CD4-positive, CD25-positive, alpha-beta regulatory T cell (primary cell): ENCODE results near the gene ALDH9A1. TPM values are rescaled to one million over a fixed set of nuclear protein-coding genes. Genes with fewer than 3 reads are reported as not detected.
A peak's percentile ranks its signal among the peaks of the same experiment; 100 is the strongest.

Source experiments
- ATAC-seq, 2 donors: fragments of 150-1000 bp; cut with Tn5 transposase; one replicate each; pipeline ENCODE4 v1.10.0; 2021; ENCODE audit warnings: low read depth in 2 of 2, moderate number of reproducible peaks in 2 of 2, moderate library complexity in 1 of 2
- DNase-seq, 3 donors: peaks; one replicate each; pipeline versions ENCODE4 v3.0.0 to v3.0.0-alpha.2; 2012 to 2022; ENCODE audit warnings: mixed read lengths in 1 of 3
- H3K27ac ChIP-seq: one replicate; pipeline ENCODE4 v1.7.0; 2013; ENCODE audit warnings: mild to moderate bottlenecking, low read length; ENCODE audit not compliant: insufficient read depth, poor library complexity, severe bottlenecking
- H3K27me3 ChIP-seq: one replicate; pipeline ENCODE4 v1.7.0; 2013; ENCODE audit warnings: low read length; ENCODE audit not compliant: control insufficient read depth, insufficient read depth
- H3K36me3 ChIP-seq: one replicate; pipeline ENCODE4 v1.7.0; 2013; ENCODE audit warnings: mild to moderate bottlenecking, low read length, moderate library complexity; ENCODE audit not compliant: control insufficient read depth, insufficient read depth
- H3K4me1 ChIP-seq: 2 replicates; pipeline ENCODE4 v1.7.0; 2013; ENCODE audit warnings: mild to moderate bottlenecking, low read length; ENCODE audit not compliant: insufficient read depth, control insufficient read depth, poor library complexity, severe bottlenecking
- H3K4me3 ChIP-seq: one replicate; pipeline ENCODE4 v1.7.0; 2013; ENCODE audit warnings: low read depth, mild to moderate bottlenecking, low read length, moderate library complexity
- H3K9me3 ChIP-seq, 2 experiments: 1 replicate in 1 of 2; 2 replicates in 1 of 2; pipeline ENCODE4 v1.7.0; 2013; ENCODE audit warnings: low read length in 2 of 2, mild to moderate bottlenecking in 1 of 2, moderate library complexity in 1 of 2; ENCODE audit not compliant: control insufficient read depth in 2 of 2
- H3K27ac Mint-ChIP-seq, 3 donors: one replicate each; pipeline ENCODE4 v1.8.0; 2020 to 2022; ENCODE audit warnings: mild to moderate bottlenecking in 3 of 3, mixed read lengths in 3 of 3, moderate library complexity in 2 of 3
- H3K27me3 Mint-ChIP-seq: one replicate; pipeline ENCODE4 v1.8.0; 2022; ENCODE audit warnings: mild to moderate bottlenecking, mixed read lengths
- H3K36me3 Mint-ChIP-seq: one replicate; pipeline ENCODE4 v1.8.0; 2020; ENCODE audit warnings: mixed read lengths
- H3K4me1 Mint-ChIP-seq, 4 donors: one replicate each; pipeline ENCODE4 v1.8.0; 2020 to 2022; ENCODE audit warnings: mixed read lengths in 4 of 4, mild to moderate bottlenecking in 1 of 4
- H3K4me3 Mint-ChIP-seq, 4 donors: one replicate each; pipeline ENCODE4 v1.8.0; 2020 to 2022; ENCODE audit warnings: mild to moderate bottlenecking in 4 of 4, mixed read lengths in 4 of 4, moderate library complexity in 3 of 4
- H3K9me3 Mint-ChIP-seq, 7 donors: one replicate each; pipeline ENCODE4 v1.8.0; 2020 to 2022; ENCODE audit warnings: mixed read lengths in 7 of 7, mild to moderate bottlenecking in 3 of 7, moderate library complexity in 2 of 7
- polyA plus RNA-seq, 4 donors: library from polyadenylated mRNA; unstranded; fragments of 300-500 nt; fragmentation: Illumina TruSeq; gene quantifications; one replicate each; pipeline ENCODE4 v1.2.3, GENCODE V29; 2021
- total RNA-seq: library from RNA; stranded (reverse); gene quantifications from one replicate; pipeline ENCODE4 v1.2.3, GENCODE V29; 2022

The ALDH9A1 gene
- total and polyA plus RNA-seq, 5 donors from 2014 or later: 32.1 to 124 (median 116) TPM

DNA sequence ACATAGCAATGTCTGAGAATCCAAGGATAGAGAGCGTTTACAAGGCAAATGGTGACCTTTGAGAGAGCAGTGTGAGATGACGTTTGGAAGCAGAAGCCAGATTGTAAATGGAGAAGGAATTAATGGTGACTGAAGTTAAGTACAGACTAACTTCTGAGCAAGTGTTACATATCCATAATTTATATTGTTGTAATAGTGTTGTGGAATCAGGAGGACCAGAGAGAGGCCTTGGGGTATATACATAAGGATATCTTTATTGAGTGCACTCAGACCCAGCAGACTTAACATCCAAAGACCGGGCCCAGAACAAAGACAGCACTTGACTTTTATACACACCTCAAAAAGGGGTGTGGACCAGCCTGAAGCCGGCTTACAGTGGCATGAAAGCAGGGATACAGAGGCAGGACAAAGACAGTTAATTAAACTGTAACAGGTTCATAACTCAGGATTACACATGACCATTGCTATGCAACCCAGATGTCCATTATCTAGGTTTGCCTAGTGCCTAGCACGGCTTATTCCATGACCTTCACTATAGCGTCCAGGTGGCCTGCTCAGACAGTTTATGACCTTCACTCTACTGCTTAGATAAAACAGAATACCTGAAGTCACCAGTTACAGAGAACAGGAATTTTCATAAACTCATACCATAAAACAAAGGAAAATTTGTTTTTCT lies 70.1 kb downstream of the ALDH9A1 start:
- no peaks in the 10 kb centered on the region for H3K36me3 ChIP-seq
- Mint-ChIP-seq H3K9me3 (no peaks in the 10 kb centered on the region), H3K4me3 (peak overlapping the region in 1 of 4 donors; percentile 3), H3K27me3 (peaks cover 33% of the 10 kb centered on the region), H3K36me3 (no peaks in the 10 kb centered on the region), H3K27ac (no peak overlapping the region), H3K4me1 (peaks cover 0 to 9% (median 7%) of the 10 kb centered on the region in 4 donors)
- no peak overlapping the region for H3K27ac ChIP-seq
- no peak for ATAC-seq
- no peak overlapping the region for H3K4me3 ChIP-seq
- peaks cover 26% of the 10 kb centered on the region for H3K4me1 ChIP-seq
- H3K27me3 ChIP-seq: peaks cover 6% of the 10 kb centered on the region
- no peaks in the 10 kb centered on the region for H3K9me3 ChIP-seq
- DNase-seq: no peak

DNA sequence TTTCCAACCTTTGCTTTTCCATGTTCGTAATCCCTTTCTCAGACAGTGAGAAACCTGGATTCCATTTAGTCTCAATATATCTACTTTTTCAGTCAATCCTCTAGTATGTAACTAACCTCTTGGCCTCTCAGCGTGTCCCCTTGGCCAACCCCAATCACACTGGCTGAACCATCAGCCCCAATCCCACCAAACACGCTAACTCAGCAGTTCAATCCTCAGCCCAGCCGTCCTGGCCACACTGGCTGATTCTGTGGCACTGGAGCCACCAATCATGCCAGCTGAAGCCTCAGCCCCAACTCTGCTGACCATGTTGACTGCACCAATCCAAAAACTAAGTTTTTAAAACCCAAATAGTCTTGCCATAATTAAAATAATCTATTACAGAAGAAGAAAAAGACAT lies 73.9 kb downstream of the ALDH9A1 start:
- no peaks in the 10 kb centered on the region for H3K36me3 Mint-ChIP-seq
- peaks cover 0 to 3% (median 0%) of the 10 kb centered on the region in 4 donors for H3K4me1 Mint-ChIP-seq
- Histone ChIP-seq H3K27me3 (peaks cover 24% of the 10 kb centered on the region), H3K27ac (no peak overlapping the region), H3K4me3 (no peak overlapping the region), H3K4me1 (no peaks in the 10 kb centered on the region), H3K9me3 (peaks cover 0 to 2% of the 10 kb centered on the region in 2 experiments), H3K36me3 (no peaks in the 10 kb centered on the region)
- no peak overlapping the region for H3K4me3 Mint-ChIP-seq
- no peak for DNase-seq
- no peak for ATAC-seq
- H3K27me3 Mint-ChIP-seq: peaks cover 62% of the 10 kb centered on the region
- H3K27ac Mint-ChIP-seq: peak overlapping the region in 1 of 3 donors; percentile 84
- H3K9me3 Mint-ChIP-seq: peaks cover 0 to 3% (median 0%) of the 10 kb centered on the region in 7 donors

DNA sequence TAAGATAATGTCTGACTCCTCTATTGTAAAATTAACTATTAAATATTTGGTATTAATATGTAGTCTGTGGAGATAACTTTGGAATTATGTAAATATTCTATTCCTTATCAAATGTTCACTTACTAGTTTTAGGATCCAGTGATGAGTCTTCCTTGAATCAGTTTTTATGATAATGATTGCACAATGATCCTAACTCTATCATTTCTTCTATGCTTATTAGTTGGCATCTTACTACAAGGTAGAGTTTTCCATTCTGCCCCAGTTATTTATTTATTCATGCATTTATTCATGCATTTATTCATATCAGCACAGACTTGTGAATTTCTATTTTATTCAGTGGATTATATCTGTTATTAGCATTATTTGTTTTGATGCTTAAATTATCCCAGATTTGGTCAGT lies 74.7 kb downstream of the ALDH9A1 start:
- DNase-seq (no peak), ATAC-seq (no peak)
- Mint-ChIP-seq H3K36me3 (no peaks in the 10 kb centered on the region), H3K27ac (no peak overlapping the region), H3K4me3 (no peak overlapping the region), H3K9me3 (peaks cover 0 to 3% (median 0%) of the 10 kb centered on the region in 7 donors), H3K27me3 (peaks cover 57% of the 10 kb centered on the region), H3K4me1 (no peaks in the 10 kb centered on the region)
- Histone ChIP-seq H3K27ac (no peak overlapping the region), H3K9me3 (peaks cover 0 to 2% of the 10 kb centered on the region in 2 experiments), H3K27me3 (peaks cover 24% of the 10 kb centered on the region), H3K36me3 (no peaks in the 10 kb centered on the region), H3K4me1 (no peaks in the 10 kb centered on the region), H3K4me3 (no peak overlapping the region)

DNA sequence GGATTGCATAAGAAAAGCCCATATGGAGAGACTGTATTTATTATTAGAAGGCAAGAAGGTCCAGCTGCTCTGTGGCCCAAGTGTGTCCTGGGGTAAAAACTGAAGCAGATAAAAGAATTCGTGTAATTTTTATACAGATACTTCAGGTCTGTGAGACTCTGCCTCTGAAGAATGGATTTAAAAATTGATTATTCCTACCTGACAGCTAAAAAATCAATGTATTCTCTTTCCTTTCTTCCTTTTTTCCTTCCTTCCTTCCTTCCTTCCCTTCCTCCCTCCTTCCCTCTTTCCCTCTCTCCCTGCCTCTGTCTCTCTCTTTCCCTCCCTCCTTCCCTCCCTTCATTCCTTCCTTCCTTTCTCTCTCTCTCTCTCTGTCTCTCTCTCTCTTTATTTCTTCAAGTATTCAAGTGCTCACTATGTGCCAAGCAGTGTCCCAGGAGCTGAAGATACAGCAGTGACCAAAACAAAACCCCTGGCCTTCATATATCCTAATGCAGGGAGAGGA lies 78.7 kb downstream of the ALDH9A1 start:
- Mint-ChIP-seq H3K36me3 (no peaks in the 10 kb centered on the region), H3K4me1 (no peaks in the 10 kb centered on the region), H3K27me3 (peaks cover 70% of the 10 kb centered on the region), H3K4me3 (no peak overlapping the region), H3K27ac (no peak overlapping the region), H3K9me3 (peaks cover 0 to 6% (median 0%) of the 10 kb centered on the region in 7 donors)
- ATAC-seq: no peak
- peaks cover 0 to 2% of the 10 kb centered on the region in 2 experiments for H3K9me3 ChIP-seq
- no peak overlapping the region for H3K27ac ChIP-seq
- peaks cover 26% of the 10 kb centered on the region for H3K27me3 ChIP-seq
- no peak overlapping the region for H3K4me3 ChIP-seq
- DNase-seq: no peak
- H3K4me1 ChIP-seq: no peaks in the 10 kb centered on the region
- no peaks in the 10 kb centered on the region for H3K36me3 ChIP-seq

DNA sequence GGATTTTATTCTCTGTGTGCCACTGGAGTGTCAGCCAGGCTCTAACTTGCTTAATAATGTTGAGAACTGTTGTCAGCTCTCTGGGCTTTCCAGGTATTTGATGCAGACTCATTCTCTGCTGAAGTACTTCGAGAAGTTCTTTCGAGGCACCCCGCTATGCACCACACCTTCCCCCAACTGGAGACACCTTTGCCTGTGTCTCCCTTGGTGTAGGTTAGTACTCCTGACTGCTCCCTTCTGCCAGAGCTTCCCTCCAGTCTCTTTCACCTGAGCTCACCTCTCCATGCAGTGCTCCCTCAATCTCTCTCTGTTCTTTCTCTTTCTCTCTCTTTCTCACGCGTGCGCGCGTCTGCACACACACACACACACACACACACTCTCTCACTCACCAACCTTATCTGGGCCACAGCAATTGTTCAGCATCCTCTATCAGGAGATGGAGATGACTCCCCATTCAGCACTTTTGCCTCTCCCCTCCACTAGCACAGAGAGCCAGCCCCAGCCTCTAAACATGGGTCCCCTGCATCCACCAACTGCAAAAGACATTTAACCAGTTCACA lies 81.3 kb downstream of the ALDH9A1 start:
- no peak for ATAC-seq
- Histone ChIP-seq H3K27me3 (peaks cover 28% of the 10 kb centered on the region), H3K4me1 (no peaks in the 10 kb centered on the region), H3K9me3 (peaks cover 0 to 8% of the 10 kb centered on the region in 2 experiments), H3K27ac (no peak overlapping the region), H3K36me3 (no peaks in the 10 kb centered on the region), H3K4me3 (no peak overlapping the region)
- H3K4me3 Mint-ChIP-seq: no peak overlapping the region
- no peak overlapping the region for H3K27ac Mint-ChIP-seq
- no peaks in the 10 kb centered on the region for H3K4me1 Mint-ChIP-seq
- H3K36me3 Mint-ChIP-seq: no peaks in the 10 kb centered on the region
- peaks cover 61% of the 10 kb centered on the region for H3K27me3 Mint-ChIP-seq
- H3K9me3 Mint-ChIP-seq: peaks cover 0 to 12% (median 1%) of the 10 kb centered on the region in 7 donors
- no peak for DNase-seq

DNA sequence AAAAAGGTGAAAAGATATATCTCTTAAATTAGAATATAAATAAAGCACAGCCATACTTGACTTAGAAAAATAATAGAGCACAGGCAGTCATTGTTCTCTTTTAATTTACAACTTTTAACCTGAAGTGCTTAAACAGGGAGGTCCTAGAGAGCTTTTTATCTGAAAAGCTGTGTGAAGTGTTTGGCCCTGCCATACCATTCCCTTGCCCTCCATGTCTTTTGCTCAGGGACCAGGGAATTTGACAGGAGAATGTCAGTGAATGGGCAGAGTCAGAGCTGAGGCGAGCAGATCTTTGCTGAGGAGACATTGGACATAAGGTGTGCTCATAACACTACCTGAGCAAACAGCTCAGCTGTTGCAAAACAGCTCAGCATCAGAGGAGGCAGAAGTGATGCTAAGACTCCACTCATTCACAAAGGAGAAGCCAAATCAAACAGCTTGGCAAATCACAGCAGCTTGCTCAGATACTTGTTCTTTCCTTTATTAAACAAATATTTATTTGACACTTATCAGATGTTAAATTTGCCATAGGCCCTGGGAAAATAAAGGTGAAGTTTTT lies 82.2 kb downstream of the ALDH9A1 start:
- Histone ChIP-seq H3K9me3 (peaks cover 0 to 6% of the 10 kb centered on the region in 2 experiments), H3K36me3 (no peaks in the 10 kb centered on the region), H3K4me1 (no peaks in the 10 kb centered on the region), H3K27me3 (peaks cover 24% of the 10 kb centered on the region), H3K4me3 (no peak overlapping the region), H3K27ac (no peak overlapping the region)
- H3K36me3 Mint-ChIP-seq: no peaks in the 10 kb centered on the region
- H3K27ac Mint-ChIP-seq: no peak overlapping the region
- ATAC-seq: no peak
- no peak overlapping the region for H3K4me3 Mint-ChIP-seq
- peaks cover 59% of the 10 kb centered on the region for H3K27me3 Mint-ChIP-seq
- peaks cover 0 to 12% (median 1%) of the 10 kb centered on the region in 7 donors for H3K9me3 Mint-ChIP-seq
- no peak for DNase-seq
- H3K4me1 Mint-ChIP-seq: no peaks in the 10 kb centered on the region
